Endothelial cell (in vitro differentiated cells): ENCODE data around the gene NAA38. TPM values are rescaled to one million over a fixed set of nuclear protein-coding genes. Genes with fewer than 3 reads are reported as not detected.

Source experiments
- DNase-seq: peaks from one replicate; pipeline ENCODE4 v3.0.0; 2021; ENCODE audit warnings: low spot score
- H3K27ac Mint-ChIP-seq: one replicate; pipeline ENCODE4 v1.8.0; 2021; ENCODE audit warnings: mixed read lengths, inconsistent platforms; ENCODE audit not compliant: unreplicated experiment
- H3K27me3 Mint-ChIP-seq: one replicate; pipeline ENCODE4 v1.8.0; 2021; ENCODE audit warnings: mild to moderate bottlenecking, moderate library complexity, mixed read lengths, inconsistent platforms; ENCODE audit not compliant: unreplicated experiment
- H3K36me3 Mint-ChIP-seq: one replicate; pipeline ENCODE4 v1.8.0; 2021; ENCODE audit warnings: mild to moderate bottlenecking, low read depth, mixed read lengths, inconsistent platforms; ENCODE audit not compliant: unreplicated experiment
- H3K4me1 Mint-ChIP-seq: one replicate; pipeline ENCODE4 v1.8.0; 2021; ENCODE audit warnings: mild to moderate bottlenecking, mixed read lengths, inconsistent platforms; ENCODE audit not compliant: unreplicated experiment
- H3K4me3 Mint-ChIP-seq: one replicate; pipeline ENCODE4 v1.8.0; 2021; ENCODE audit warnings: mild to moderate bottlenecking, mixed read lengths, inconsistent platforms; ENCODE audit not compliant: unreplicated experiment
- H3K9me3 Mint-ChIP-seq: one replicate; pipeline ENCODE4 v1.8.0; 2021; ENCODE audit warnings: mixed read lengths, inconsistent platforms; ENCODE audit not compliant: unreplicated experiment
- total RNA-seq: library from RNA; stranded (reverse); fragmentation: NEBNext Ultra II Directional; extraction: Animal tissue kit (Norgen Biotek cat#: 25700); gene quantifications from one replicate; pipeline ENCODE4 v1.2.1, GENCODE V29; 2021; ENCODE audit not compliant: unreplicated experiment
- TF ChIP-seq, protein P1 (sequence below): fragments of 200-600 bp; sonication (generic); IDR thresholded peaks from one replicate; pipeline ENCODE4 v1.5.0; 2021; ENCODE audit warnings: antibody characterized with exemption; ENCODE audit not compliant: unreplicated experiment

The NAA38 gene
- total RNA-seq, 1 donor from 2014 or later, result 97.9 TPM

DNA sequence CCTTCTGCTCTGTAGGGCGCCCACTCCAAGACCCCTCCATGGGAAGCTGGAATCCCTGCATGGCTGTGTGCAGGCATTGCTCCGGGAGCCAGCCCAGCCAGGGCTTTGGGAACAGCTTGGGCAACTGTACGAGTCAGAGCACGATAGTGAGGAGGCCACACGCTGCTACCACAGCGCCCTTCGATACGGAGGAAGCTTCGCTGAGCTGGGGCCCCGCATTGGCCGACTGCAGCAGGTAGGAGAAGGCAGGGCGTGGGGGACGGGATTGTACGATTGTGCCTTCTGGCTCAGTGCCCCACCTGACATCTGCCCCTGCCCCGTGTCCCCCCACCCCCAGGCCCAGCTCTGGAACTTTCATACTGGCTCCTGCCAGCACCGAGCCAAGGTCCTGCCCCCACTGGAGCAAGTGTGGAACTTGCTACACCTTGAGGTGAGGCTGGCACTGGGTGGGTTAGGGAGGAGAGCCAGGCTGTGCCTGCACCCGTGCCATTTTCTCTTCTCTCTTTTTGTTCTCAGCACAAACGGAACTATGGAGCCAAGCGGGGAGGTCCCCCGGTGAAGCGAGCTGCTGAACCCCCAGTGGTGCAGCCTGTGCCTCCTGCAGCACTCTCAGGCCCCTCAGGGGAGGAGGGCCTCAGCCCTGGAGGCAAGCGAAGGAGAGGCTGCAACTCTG is 11.2 kb downstream of the NAA38 start:
- H3K4me1 Mint-ChIP-seq, result peaks cover 14% of the 10 kb centered on the region
- H3K27ac Mint-ChIP-seq, result no peak overlapping the region
- no peak overlapping the region for H3K4me3 Mint-ChIP-seq
- TF ChIP-seq, protein P1, sequence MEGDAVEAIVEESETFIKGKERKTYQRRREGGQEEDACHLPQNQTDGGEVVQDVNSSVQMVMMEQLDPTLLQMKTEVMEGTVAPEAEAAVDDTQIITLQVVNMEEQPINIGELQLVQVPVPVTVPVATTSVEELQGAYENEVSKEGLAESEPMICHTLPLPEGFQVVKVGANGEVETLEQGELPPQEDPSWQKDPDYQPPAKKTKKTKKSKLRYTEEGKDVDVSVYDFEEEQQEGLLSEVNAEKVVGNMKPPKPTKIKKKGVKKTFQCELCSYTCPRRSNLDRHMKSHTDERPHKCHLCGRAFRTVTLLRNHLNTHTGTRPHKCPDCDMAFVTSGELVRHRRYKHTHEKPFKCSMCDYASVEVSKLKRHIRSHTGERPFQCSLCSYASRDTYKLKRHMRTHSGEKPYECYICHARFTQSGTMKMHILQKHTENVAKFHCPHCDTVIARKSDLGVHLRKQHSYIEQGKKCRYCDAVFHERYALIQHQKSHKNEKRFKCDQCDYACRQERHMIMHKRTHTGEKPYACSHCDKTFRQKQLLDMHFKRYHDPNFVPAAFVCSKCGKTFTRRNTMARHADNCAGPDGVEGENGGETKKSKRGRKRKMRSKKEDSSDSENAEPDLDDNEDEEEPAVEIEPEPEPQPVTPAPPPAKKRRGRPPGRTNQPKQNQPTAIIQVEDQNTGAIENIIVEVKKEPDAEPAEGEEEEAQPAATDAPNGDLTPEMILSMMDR, result no peak
- peaks cover 27% of the 10 kb centered on the region for H3K36me3 Mint-ChIP-seq
- no peaks in the 10 kb centered on the region for H3K9me3 Mint-ChIP-seq
- no peak for DNase-seq
- peaks cover 17% of the 10 kb centered on the region for H3K27me3 Mint-ChIP-seq

DNA sequence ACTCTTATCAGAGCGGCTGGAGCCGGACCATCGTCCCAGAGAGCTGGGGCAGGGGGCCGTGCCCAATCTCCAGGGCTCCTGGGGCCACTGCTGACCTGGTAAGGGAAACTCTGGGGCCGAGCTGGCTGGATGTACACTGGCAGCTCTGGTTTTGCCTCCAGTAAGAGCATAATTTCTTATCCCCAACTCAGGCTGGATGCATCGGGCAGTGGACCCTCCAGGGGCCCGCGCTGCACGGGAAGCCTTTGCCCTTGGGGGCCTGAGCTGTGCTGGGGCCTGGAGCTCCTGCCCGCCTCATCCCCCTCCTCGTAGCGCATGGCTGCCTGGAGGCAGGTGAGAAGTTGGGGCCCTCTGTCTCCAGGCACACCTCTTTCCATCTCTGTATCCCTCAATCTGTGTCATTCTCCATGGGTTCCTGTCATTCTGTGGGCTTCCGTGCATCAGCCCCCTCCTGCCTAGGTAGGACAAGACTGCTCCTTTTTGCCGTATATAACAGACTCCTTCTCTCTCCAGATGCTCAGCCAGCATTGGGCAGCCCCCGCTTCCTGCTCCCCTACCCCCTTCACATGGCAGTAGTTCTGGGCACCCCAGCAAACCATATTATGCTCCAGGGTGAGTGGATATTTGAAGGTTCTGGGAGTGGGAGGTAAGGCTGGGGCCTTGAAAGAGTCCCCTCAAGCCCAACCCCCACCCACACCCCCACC is 11.8 kb downstream of the NAA38 start:
- H3K27ac Mint-ChIP-seq, result peak overlapping the region; percentile 57

DNA sequence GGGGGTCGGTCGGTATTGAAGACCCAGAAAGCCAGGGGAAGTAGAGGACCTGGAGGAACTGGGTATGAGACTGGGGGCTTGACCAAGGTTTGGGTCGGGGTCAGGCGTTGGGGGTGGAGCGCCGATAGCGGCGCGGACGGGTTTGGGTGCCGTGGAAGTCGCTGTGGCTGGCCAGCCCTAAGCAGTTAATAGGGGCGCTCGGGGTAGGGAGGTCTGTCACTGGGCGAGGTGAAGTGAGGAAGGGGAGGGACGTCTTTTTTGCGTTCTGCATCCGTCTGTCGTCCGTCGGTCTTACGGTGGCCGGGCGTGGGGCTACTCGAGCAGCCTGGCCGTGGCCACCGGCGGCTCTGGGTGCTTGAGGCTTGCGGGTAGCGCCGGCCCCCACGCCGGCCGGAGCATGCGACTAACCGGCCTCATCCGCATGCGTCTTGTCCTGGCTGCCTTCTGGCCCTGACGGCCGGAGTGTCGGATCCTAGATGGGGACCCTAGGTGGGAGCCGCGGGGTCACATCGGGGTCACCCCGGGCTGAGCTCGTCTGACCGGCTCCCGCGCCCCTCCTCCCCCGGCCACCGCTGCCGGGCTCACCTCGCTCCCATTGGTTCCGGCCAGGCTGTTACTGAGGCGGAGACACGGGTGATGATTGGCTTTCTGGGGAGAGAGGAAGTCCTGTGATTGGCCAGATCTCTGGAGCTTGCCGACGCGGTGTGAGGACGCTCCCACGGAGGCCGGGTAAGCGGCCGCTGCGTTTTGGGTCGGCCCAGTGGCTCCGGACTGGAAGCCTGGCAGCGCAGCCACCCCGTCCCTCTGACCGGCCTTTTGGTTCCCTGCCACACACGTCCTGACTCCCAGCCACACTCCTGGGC is 12.8 kb downstream of the NAA38 start:
- H3K4me3 Mint-ChIP-seq, result peak overlapping the region; percentile 99
- H3K4me1 Mint-ChIP-seq, result peaks cover 31% of the 10 kb centered on the region
- H3K27me3 Mint-ChIP-seq, result peaks cover 17% of the 10 kb centered on the region
- peak overlapping the region; percentile 99 for H3K27ac Mint-ChIP-seq
- TF ChIP-seq, protein P1, result no peak
- no peaks in the 10 kb centered on the region for H3K9me3 Mint-ChIP-seq
- peaks cover 27% of the 10 kb centered on the region for H3K36me3 Mint-ChIP-seq
- peak; percentile 83 for DNase-seq

More for the DNA sequence above, 11.8 kb downstream of the NAA38 start:
- Mint-ChIP-seq H3K36me3 (peaks cover 31% of the 10 kb centered on the region), H3K4me1 (peaks cover 21% of the 10 kb centered on the region), H3K27me3 (peaks cover 17% of the 10 kb centered on the region), H3K4me3 (peak overlapping the region; percentile 67), H3K9me3 (no peaks in the 10 kb centered on the region)
- TF ChIP-seq, protein P1, result no peak
- no peak for DNase-seq

DNA sequence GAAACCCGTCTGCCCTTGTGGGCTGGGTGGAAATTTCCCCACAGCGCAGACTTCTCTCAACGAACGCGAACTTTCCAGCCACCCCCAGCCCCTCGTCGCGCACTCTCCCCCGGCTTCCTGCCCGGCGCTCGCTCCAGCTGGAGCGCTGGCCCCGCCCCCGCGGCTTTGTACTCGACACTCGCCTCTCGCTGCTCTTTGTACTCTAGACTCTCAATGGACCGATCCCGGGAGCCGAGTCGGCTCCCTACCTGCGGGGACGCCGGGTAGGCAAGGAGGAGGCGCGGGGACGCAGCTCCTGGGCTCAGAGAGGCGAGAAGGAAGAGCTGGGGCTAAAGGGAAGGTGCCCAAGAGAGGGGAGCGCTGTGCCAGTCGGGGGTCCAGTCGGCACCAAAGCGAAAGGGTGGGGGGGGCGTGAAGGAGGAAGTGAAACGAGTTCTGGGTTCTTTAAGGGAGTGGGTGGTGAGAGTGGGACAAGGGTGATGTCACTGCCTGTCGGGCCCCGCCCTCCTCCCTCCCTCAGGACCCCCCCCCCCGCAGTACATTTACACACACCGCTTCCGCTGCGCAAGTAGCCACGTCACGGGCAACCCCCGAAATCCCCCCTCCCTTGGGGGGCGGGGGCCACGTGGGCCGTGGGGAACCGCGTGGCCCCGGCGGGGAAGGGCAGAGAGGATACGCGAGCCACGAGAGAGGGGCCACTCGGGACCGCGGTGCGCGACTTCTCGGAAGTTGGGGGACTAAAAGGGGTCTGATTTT is 13.6 kb downstream of the NAA38 start:
- Mint-ChIP-seq H3K27me3 (peaks cover 19% of the 10 kb centered on the region), H3K4me1 (peaks cover 39% of the 10 kb centered on the region), H3K9me3 (no peaks in the 10 kb centered on the region), H3K27ac (peak overlapping the region; percentile 99), H3K4me3 (peak overlapping the region; percentile 99), H3K36me3 (peaks cover 26% of the 10 kb centered on the region)
- TF ChIP-seq, protein P1, result no peak
- peak; percentile 83 for DNase-seq
